Measurements from ENCODE around the gene EEF1AKMT3.
A peak's percentile ranks its signal among the peaks of the same experiment; 100 is the strongest.

EEF1AKMT3 gene

GRCh38 chr12:57829025-57829777, 56.8 kb downstream of the EEF1AKMT3 start:
- Histone ChIP-seq H3K27me3 (no peaks in the 10 kb centered on the region), H4K20me1 (peaks cover 62 to 100% (median 94%) of the 10 kb centered on the region in 11 experiments), H3K4me1 (peaks cover 28 to 70% (median 36%) of the 10 kb centered on the region in 10 experiments), H3K4me3 (no peak overlapping the region), H3K9ac (peak overlapping the region in 5 of 11 experiments; percentile 6 to 49 (median 22); a peak in 7 of 22 replicates), H3K4me2 (peak overlapping the region in 3 of 11 experiments; percentile 30 to 99 (median 96); a peak in 5 of 22 replicates), H3K9me3 (replicated peaks in 1 of 11) (no peaks in the 10 kb centered on the region), H3K27ac (peak overlapping the region in 3 of 11 experiments; percentile 25 to 51 (median 40); a peak in 4 of 22 replicates), H3K36me3 (peaks cover 52 to 73% (median 58%) of the 10 kb centered on the region in 11 experiments)
- no peak for TF ChIP-seq Cebpa-rat (IDR thresholded peaks at IDR 0.05)

- TF ChIP-seq Cebpa-rat (IDR thresholded peaks at IDR 0.05), result no peak
- Histone ChIP-seq H3K27me3 (no peaks in the 10 kb centered on the region), H3K4me2 (peak overlapping the region in 2 of 11 experiments; percentile 96 to 99; a peak in 4 of 22 replicates), H3K9me3 (replicated peaks in 1 of 11) (no peaks in the 10 kb centered on the region), H3K4me1 (peaks cover 40 to 81% (median 48%) of the 10 kb centered on the region in 10 experiments), H3K9ac (peak overlapping the region in 5 of 11 experiments; percentile 7 to 43 (median 30); a peak in 2 of 22 replicates), H3K4me3 (no peak overlapping the region), H4K20me1 (peaks cover 74 to 100% (median 94%) of the 10 kb centered on the region in 11 experiments), H3K27ac (peak overlapping the region in 4 of 11 experiments; percentile 3 to 46 (median 19); a peak in 3 of 22 replicates), H3K36me3 (peaks cover 40 to 61% (median 46%) of the 10 kb centered on the region in 11 experiments)
Measured at GRCh38 chr12:57830393-57830792, 58.0 kb downstream of the EEF1AKMT3 start.

Data from BLaER1 treated with 17β-estradiol and CSF1 and Interleukin-3, amounts not matched to agents 10 nM and 100 nM (cell line).